ENCODE results near the gene GTF2IRD1. TPM values are rescaled to one million over a fixed set of nuclear protein-coding genes. Genes with fewer than 3 reads are reported as not detected.

GTF2IRD1 gene
- total RNA-seq, 1 experiment from 2014 or later, result 73.6 TPM

DNA sequence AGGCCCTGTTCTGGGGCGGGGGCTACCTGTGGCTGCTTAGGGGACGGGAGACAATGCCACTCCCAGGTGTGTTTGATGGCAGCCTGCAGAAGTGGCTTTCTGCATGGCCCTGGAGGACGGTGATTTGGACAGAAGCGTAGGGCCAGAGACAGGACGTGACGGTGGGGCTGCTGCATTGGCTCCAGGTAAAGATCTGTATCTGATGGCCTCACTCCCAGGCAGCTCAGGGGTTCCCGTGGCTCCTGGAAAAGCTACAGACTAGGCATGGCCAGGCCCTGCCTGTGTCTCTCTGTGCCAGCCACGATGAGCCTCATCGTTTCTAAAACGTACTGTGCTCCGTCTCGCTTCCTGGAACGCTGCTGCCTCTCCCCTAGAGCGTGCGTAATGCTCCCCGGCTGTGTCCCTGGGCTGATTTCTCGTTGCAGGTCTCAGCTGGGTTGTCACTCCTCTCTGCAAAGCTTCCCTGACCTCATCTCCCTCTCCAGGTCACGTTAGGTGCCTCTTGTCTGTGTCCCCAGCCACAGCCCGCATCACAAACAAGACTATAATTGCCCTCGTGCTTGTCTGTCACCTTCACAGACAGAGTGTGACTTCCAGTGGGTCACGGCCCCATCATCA is 12.6 kb downstream of the GTF2IRD1 start:
- no peak for DNase-seq (ENCODE audit: low spot score)
- H3K27ac ChIP-seq (ENCODE audit: low read depth, low read length, poor library complexity, severe bottlenecking), result no peak overlapping the region
- ChIA-PET CTCF (no interaction called here), POLR2A (ENCODE audit: low non-redundant PET) (no interaction called here)
- intact Hi-C loops (cut with micrococcal nuclease; ENCODE audit: unreplicated experiment), result no loop called here
- H3K27me3 ChIP-seq (replicated peaks; ENCODE audit: insufficient read depth, low read depth, low read length, poor library complexity), result no peaks in the 10 kb centered on the region
- peaks cover 5% of the 10 kb centered on the region for H3K36me3 ChIP-seq (ENCODE audit: insufficient read depth, low read length, poor library complexity, severe bottlenecking)
- no peak overlapping the region for H3K4me3 ChIP-seq (ENCODE audit: low read depth, low read length, poor library complexity, severe bottlenecking)
- BruUV-seq (replicated peaks), result no TSS peak
- no peaks in the 10 kb centered on the region for H3K9me3 ChIP-seq (ENCODE audit: low read depth, low read length, poor library complexity, severe bottlenecking)
- TF ChIP-seq EZH2 (IDR thresholded peaks at IDR 0.05; ENCODE audit: borderline replicate concordance, low read depth, low read length, poor library complexity, severe bottlenecking), result no peak
- TF ChIP-seq, protein P1, sequence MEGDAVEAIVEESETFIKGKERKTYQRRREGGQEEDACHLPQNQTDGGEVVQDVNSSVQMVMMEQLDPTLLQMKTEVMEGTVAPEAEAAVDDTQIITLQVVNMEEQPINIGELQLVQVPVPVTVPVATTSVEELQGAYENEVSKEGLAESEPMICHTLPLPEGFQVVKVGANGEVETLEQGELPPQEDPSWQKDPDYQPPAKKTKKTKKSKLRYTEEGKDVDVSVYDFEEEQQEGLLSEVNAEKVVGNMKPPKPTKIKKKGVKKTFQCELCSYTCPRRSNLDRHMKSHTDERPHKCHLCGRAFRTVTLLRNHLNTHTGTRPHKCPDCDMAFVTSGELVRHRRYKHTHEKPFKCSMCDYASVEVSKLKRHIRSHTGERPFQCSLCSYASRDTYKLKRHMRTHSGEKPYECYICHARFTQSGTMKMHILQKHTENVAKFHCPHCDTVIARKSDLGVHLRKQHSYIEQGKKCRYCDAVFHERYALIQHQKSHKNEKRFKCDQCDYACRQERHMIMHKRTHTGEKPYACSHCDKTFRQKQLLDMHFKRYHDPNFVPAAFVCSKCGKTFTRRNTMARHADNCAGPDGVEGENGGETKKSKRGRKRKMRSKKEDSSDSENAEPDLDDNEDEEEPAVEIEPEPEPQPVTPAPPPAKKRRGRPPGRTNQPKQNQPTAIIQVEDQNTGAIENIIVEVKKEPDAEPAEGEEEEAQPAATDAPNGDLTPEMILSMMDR (conservative IDR thresholded peaks at IDR 0.05; ENCODE audit: low read depth, low read length), result no peak
- H3K4me1 ChIP-seq (ENCODE audit: insufficient read depth, low read length, poor library complexity, severe bottlenecking), result no peaks in the 10 kb centered on the region

DNA sequence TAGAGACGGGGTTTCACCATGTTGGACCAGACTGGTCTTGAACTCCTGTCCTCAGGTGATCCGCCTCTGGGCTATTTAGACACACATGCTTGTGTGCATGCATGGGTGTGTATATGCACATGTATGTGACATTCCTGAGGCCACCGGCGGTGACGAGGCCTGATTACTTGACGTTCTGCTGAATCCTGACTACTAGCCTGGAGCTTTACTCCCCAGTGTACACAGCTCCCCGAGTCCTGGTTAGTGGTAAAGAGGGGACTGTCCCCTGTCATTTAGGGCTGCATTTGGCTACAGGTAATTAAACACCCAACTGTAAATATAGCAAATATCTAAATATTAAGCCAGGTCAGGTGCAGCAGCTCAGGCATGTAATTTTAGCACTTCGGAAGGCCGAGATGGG is 14.2 kb downstream of the GTF2IRD1 start:
- DNase-seq (ENCODE audit: low spot score), result no peak
- Histone ChIP-seq H3K36me3 (ENCODE audit: insufficient read depth, low read length, poor library complexity, severe bottlenecking) (peaks cover 5% of the 10 kb centered on the region), H3K9me3 (ENCODE audit: low read depth, low read length, poor library complexity, severe bottlenecking) (no peaks in the 10 kb centered on the region), H3K4me1 (ENCODE audit: insufficient read depth, low read length, poor library complexity, severe bottlenecking) (no peaks in the 10 kb centered on the region), H3K27me3 (replicated peaks; ENCODE audit: insufficient read depth, low read depth, low read length, poor library complexity) (no peaks in the 10 kb centered on the region), H3K4me3 (ENCODE audit: low read depth, low read length, poor library complexity, severe bottlenecking) (no peak overlapping the region), H3K27ac (ENCODE audit: low read depth, low read length, poor library complexity, severe bottlenecking) (no peak overlapping the region)
- ChIA-PET POLR2A (ENCODE audit: low non-redundant PET) (no interaction called here), CTCF (no interaction called here)
- intact Hi-C loops (cut with micrococcal nuclease; ENCODE audit: unreplicated experiment), result no loop called here
- BruUV-seq (replicated peaks), result no TSS peak
- no peak for TF ChIP-seq EZH2 (IDR thresholded peaks at IDR 0.05; ENCODE audit: borderline replicate concordance, low read depth, low read length, poor library complexity, severe bottlenecking)
- TF ChIP-seq, protein P1 (conservative IDR thresholded peaks at IDR 0.05; ENCODE audit: low read depth, low read length), result no peak

GRCh38 chr7:74470504-74470903 is 16.8 kb downstream of the GTF2IRD1 start:
- no peaks in the 10 kb centered on the region for H3K27me3 ChIP-seq (replicated peaks; ENCODE audit: insufficient read depth, low read depth, low read length, poor library complexity)
- TF ChIP-seq, protein P1 (conservative IDR thresholded peaks at IDR 0.05; ENCODE audit: low read depth, low read length), result no peak
- no peak for TF ChIP-seq EZH2 (IDR thresholded peaks at IDR 0.05; ENCODE audit: borderline replicate concordance, low read depth, low read length, poor library complexity, severe bottlenecking)
- intact Hi-C loops (cut with micrococcal nuclease; ENCODE audit: unreplicated experiment), result no loop called here
- no peak overlapping the region for H3K4me3 ChIP-seq (ENCODE audit: low read depth, low read length, poor library complexity, severe bottlenecking)
- no TSS peak for BruUV-seq (replicated peaks)
- H3K27ac ChIP-seq (ENCODE audit: low read depth, low read length, poor library complexity, severe bottlenecking), result no peak overlapping the region
- no peaks in the 10 kb centered on the region for H3K4me1 ChIP-seq (ENCODE audit: insufficient read depth, low read length, poor library complexity, severe bottlenecking)
- CTCF ChIA-PET, result no interaction called here
- H3K36me3 ChIP-seq (ENCODE audit: insufficient read depth, low read length, poor library complexity, severe bottlenecking), result peaks cover 5% of the 10 kb centered on the region
- POLR2A ChIA-PET (ENCODE audit: low non-redundant PET), result no interaction called here
- DNase-seq (ENCODE audit: low spot score), result no peak
- H3K9me3 ChIP-seq (ENCODE audit: low read depth, low read length, poor library complexity, severe bottlenecking), result no peaks in the 10 kb centered on the region

Measured in A673 (cell line).